ENCODE results near the gene MLN.
A peak's percentile ranks its signal among the peaks of the same experiment; 100 is the strongest.

MLN gene

DNA sequence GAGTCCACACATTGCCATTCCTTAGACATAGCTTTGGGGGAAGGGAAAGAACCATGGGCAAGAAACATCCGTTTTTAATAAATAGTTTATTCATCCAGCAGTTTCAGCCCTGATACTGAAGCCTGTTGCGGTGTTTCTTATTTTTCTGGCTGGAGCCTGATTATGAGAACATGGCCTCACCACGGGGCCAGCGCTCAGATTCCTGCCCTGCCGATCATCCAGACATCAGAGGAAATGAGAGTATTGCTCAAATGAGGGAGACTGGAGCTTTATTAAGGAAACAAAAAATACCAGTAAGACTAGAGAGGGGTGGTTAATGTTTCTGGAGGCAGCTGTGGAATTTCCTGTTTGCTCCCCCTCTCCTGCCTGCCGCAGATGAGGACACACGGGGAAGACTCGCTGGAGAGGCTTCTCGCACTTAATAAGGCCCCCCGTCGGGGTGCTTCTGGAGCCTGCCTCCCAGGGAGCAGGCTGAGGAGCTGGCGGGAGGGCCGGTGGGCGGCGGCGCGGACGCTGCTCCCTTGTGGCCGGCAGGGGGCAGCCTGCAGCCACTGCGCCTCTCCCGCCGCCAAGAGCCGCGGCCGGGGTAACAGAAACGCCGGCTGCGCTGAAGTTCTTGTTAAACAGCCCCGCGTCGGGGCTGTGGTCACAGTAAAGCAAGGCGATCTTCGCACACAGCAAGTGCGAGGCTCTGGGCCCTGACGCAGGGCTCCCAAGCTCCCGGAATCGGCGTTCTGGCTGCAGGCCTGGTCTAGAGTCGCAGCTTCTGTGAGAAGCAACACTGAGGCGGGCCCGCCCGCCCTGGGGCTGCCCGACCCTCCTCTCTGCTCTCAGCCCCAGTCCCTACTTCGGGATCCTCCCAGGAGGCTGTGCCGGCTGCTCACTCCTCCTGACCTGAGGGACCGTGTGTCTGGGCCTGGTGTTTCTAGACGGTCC is 32.4 kb downstream of the MLN start:
- peak; percentile 73 to 90 (median 84) for DNase-seq

GRCh38 chr6:33770833-33771145 is 33.0 kb downstream of the MLN start:
- DNase-seq = no peak

- no peak for DNase-seq
Observed at GRCh38 chr6:33770124-33770832, 33.5 kb downstream of the MLN start.

- DNase-seq = no peak
Observed at GRCh38 chr6:33769248-33769821, 34.5 kb downstream of the MLN start.

GRCh38 chr6:33768644-33769120 is 35.1 kb downstream of the MLN start:
- DNase-seq = peak; percentile 75 to 91 (median 84)

GRCh38 chr6:33766921-33767907 is 36.6 kb downstream of the MLN start:
- no peak for DNase-seq

- DNase-seq = no peak
Observed at GRCh38 chr6:33765368-33765767, 38.4 kb downstream of the MLN start.

- no peak for DNase-seq
Observed at GRCh38 chr6:33764036-33764435, 39.8 kb downstream of the MLN start.

DNA sequence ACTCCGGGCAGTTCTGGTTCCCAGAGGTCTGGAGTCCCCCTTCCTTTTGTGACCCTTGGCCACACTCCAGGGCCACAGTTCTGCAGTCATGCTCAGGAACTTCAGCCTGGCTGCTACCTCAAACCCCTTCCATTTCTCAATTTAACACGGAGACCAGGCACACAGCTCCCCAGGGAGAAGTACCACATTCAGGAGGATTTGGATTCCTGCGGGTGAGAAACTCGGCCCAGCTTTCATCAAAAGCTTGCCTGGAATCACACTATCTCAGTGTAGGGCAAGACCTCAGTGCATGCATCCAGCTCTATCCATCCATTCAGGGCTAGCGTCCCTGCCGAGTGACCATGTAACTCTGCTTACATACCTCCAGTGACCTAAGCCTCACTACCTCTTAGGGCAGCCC is 40.3 kb downstream of the MLN start:
- DNase-seq = no peak

DNA sequence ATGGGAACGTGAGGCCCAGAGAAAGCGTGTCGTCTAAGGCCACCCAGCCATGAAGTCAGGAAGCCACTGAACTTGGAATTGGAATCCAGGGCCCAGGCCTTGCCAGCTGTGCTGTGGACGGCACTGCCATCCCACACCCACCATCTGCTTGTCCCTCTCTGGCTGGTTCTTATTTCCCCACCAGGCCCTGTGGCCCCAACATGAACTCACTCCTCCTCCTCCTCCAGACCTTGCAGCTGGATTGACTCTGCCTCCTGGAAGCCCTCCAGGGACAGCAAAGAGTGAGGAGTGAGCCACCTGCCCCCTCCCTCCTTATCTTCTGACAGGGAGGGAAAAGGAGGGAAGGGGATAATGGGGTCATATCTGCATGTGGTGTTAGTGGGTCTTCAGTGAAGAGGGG is 41.1 kb downstream of the MLN start:
- no peak for DNase-seq

DNA sequence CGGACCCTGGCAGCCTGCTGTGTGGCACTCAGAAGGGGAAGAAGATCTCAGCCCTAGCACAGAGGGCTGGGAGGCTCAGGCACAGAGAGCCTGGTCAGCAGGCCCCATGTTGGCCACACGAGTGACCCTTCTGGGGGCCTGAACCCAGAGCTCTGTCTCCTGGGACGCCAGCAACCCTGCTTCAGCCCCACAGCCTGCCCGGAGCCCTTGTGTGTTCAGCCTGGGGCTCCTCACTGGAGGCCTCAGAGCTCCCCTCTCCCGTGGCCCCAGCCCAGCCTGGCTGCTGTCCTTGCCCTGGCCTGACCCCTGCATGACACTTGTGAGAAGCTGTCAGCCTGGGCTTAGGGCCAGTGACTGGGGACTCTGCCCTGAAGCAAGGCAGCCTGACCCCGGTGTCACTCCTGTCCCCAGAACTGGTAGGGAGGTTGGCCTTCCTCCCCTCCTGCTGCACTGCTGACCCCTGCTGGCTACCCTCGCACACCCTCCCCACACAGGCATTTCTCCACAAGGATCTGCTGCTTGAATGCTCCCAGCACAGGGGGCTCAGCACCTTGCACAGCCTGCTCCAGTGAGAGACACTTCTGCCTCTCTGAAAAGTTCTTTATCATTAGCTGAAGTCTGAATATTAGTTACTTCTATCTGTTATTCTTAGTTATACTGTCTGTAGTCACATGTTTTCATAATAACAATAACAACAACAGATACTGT is 41.7 kb downstream of the MLN start:
- DNase-seq = peak; percentile 54 to 79 (median 60)

GRCh38 chr6:33761581-33761921 is 42.3 kb downstream of the MLN start:
- DNase-seq = no peak

DNA sequence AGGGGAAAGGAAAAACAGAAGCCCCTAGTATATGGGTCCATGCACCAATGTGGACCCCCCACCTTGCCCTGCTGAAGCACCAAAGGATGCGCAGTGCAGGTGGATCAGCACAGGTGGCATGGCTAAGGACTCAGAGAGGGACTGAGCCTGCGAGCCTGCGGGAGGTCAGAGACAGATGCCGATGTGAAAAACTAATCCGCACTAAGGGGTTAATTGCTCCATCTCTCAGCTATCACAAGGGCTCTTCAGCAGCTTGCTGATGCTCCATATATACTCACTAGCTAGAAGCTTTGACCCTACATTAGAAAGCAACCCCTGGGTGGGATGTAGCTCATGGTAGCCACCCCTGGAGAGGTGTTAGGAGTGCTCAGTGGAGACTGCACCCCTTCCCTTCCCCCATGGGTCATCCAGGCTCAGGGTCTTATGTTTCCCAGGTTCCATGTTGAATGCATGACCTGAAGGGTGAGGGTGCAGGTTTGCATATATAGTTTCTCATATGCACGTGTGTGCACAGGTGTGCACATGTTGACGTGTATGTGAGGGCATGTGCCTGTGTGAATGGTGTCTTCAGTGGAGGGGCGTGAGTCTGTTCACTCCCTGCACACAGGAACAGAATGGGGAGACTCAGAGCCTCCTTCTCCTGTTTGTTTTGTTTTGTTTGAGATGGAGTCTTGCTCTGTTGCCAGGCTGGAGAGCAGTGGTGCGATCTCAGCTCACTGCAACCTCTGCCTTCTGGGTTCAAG is 43.7 kb downstream of the MLN start:
- no peak for DNase-seq

DNA sequence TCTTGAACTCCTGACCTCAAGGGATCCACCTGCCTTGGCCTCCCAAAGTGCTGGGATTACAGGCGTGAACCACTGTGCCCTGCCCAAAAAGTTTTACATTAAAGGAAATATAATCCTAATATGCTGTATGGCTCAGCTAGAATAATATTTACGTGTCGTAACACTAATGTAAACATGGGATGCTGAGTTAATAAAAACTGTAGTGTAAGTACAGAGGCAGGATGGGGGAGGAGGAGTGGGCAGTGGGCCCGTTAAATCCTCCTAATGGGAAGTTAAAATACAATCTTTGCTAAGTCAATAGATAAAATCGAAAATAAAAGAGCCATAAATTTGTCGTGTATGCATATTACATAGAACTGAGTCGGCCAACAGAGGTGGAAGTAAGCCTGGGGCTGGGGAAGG is 45.0 kb downstream of the MLN start:
- DNase-seq = no peak

- DNase-seq = no peak
Observed at GRCh38 chr6:33757906-33758305, 45.9 kb downstream of the MLN start.

DNA sequence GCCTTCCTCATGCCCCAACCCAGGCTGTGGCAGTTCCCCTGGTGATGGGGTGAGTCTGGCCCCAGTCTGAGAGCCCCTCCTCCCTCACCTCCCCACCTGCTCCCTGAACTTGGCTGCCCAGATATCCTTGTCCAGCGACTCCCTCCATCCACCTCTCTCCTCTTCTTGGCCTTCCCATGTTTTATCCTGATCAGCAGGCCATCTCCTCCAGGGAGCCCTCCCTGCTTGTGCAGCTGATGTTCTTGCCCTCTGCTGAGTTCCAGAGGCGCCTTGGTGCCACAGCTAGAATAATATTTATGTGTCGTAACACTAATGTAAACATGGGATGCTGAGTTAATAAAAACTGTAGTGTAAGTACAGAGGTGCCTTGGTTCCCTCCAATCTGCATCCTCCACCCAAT is 46.7 kb downstream of the MLN start:
- DNase-seq = no peak

GRCh38 chr6:33756211-33756954 is 47.4 kb downstream of the MLN start:
- no peak for DNase-seq

GRCh38 chr6:33755070-33755869 is 48.5 kb downstream of the MLN start:
- DNase-seq = no peak

GRCh38 chr6:33754222-33754621 is 49.6 kb downstream of the MLN start:
- DNase-seq = no peak
